ENCODE measurements around the gene ABI2. TPM values are rescaled to one million over a fixed set of nuclear protein-coding genes. Genes with fewer than 3 reads are reported as not detected.

ABI2 gene
- total and polyA plus RNA-seq, 2 of the 4 experiments (the other 2 are of a cell fraction) = 35.7 to 54.0 TPM

DNA sequence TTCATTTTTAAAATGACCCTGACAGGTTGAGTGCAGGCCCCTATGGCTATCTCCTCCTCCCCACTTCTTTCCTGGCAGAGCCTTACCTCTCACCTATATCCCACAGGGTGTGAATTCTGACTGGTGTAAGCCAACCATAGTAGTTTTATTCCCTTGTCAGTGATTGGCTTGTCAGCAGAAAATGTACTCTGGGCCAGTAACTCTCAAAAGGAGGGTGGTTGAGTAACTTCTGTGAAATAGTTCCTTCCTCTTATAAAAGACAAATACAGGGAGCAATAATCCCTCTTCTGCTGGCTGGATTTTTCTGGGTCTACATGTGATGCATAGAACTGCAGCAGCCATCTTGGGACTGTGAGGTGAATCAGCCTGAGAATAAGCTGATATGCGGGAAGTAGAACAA, 123.5 kb downstream of the ABI2 start:
- H3K27me3 ChIP-seq (ENCODE audit: control insufficient read depth, insufficient read depth, low read length) = no peaks in the 10 kb centered on the region
- peaks cover 19% of the 10 kb centered on the region for H3K36me3 ChIP-seq (ENCODE audit: control insufficient read depth, insufficient read depth, low read length)
- H3K4me2 ChIP-seq (ENCODE audit: low read depth, low read length) = no peak overlapping the region
- no peak overlapping the region for H2AK5ac ChIP-seq (ENCODE audit: low read depth, low read length)
- peak overlapping the region; percentile 50 for H2BK5ac ChIP-seq (ENCODE audit: low read depth, low read length, poor library complexity, severe bottlenecking)
- 0 out of 2 replicates have a peak overlapping the region, but pooled peaks have one; percentile 7 for H3K4ac ChIP-seq (ENCODE audit: low read depth, low read length)
- no peak overlapping the region for H3K23ac ChIP-seq (ENCODE audit: low read depth, low read length)
- no peak overlapping the region for H2AFZ ChIP-seq (replicated peaks; ENCODE audit: low read length, poor library complexity)
- no peak overlapping the region for H3K9ac ChIP-seq (ENCODE audit: low read depth, low read length)
- no peak overlapping the region for H3K27ac ChIP-seq (ENCODE audit: insufficient read depth, low read length)
- no peak overlapping the region for H3K56ac ChIP-seq (ENCODE audit: extremely low read depth, insufficient read depth, low read length)
- no peak overlapping the region for H4K5ac ChIP-seq (ENCODE audit: low read depth, low read length)
- no TSS peak for BruUV-seq (replicated peaks)
- no peak overlapping the region for H4K91ac ChIP-seq (ENCODE audit: insufficient read depth, low read depth, low read length)
- H2BK120ac ChIP-seq (ENCODE audit: low read depth, low read length) = no peak overlapping the region
- no peak overlapping the region for H3K18ac ChIP-seq (ENCODE audit: low read depth, low read length)
- H4K8ac ChIP-seq (ENCODE audit: low read depth in 2 of 2, low read length in 2 of 2) = 0 out of 4 replicates have a peak overlapping the region, but pooled peaks of 1 of the 2 experiments have one; percentile 19
- no peak overlapping the region for H2AK9ac ChIP-seq (replicated peaks; ENCODE audit: low read depth, low read length, poor library complexity)
- H2BK15ac ChIP-seq (ENCODE audit: low read depth, low read length) = no peak overlapping the region
- H3K9me1 ChIP-seq (ENCODE audit: insufficient read depth, low read length) = peaks cover 9% of the 10 kb centered on the region; the same call in 1 of the 2 replicates
- no peak overlapping the region for H3K14ac ChIP-seq (replicated peaks; ENCODE audit: low read depth, low read length)
- TF ChIP-seq RFX5 (IDR thresholded peaks at IDR 0.05; ENCODE audit: low read depth, low read length) (no peak), RAD21 (IDR thresholded peaks at IDR 0.05; ENCODE audit: low read length) (no peak), BHLHE40 (IDR thresholded peaks at IDR 0.05; ENCODE audit: low read depth, low read length) (no peak), RCOR1 (IDR thresholded peaks at IDR 0.05; ENCODE audit: insufficient replicate concordance, low read length) (no peak), SMC3 (IDR thresholded peaks at IDR 0.05; ENCODE audit: low read depth, low read length) (no peak), MXI1 (IDR thresholded peaks at IDR 0.05; ENCODE audit: borderline replicate concordance, low read depth, low read length) (no peak), CHD1 (IDR thresholded peaks at IDR 0.05; ENCODE audit: low read depth, low read length) (no peak), NFE2L2 (IDR thresholded peaks at IDR 0.05; ENCODE audit: low read depth, low read length) (no peak), CEBPB (IDR thresholded peaks at IDR 0.05; ENCODE audit: low read depth, low read length) (no peak), FOS (IDR thresholded peaks at IDR 0.05; ENCODE audit: low read depth, low read length) (no peak), MAZ (IDR thresholded peaks at IDR 0.05; ENCODE audit: borderline replicate concordance, low read depth, low read length) (no peak)
- TF ChIP-seq, protein P1, sequence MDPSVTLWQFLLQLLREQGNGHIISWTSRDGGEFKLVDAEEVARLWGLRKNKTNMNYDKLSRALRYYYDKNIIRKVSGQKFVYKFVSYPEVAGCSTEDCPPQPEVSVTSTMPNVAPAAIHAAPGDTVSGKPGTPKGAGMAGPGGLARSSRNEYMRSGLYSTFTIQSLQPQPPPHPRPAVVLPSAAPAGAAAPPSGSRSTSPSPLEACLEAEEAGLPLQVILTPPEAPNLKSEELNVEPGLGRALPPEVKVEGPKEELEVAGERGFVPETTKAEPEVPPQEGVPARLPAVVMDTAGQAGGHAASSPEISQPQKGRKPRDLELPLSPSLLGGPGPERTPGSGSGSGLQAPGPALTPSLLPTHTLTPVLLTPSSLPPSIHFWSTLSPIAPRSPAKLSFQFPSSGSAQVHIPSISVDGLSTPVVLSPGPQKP (IDR thresholded peaks at IDR 0.05; ENCODE audit: borderline replicate concordance, low read depth, low read length) = no peak
- TF ChIP-seq, protein P2, sequence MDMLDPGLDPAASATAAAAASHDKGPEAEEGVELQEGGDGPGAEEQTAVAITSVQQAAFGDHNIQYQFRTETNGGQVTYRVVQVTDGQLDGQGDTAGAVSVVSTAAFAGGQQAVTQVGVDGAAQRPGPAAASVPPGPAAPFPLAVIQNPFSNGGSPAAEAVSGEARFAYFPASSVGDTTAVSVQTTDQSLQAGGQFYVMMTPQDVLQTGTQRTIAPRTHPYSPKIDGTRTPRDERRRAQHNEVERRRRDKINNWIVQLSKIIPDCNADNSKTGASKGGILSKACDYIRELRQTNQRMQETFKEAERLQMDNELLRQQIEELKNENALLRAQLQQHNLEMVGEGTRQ (IDR thresholded peaks at IDR 0.05; ENCODE audit: low read depth, low read length) = no peak
- TF ChIP-seq, protein P3, sequence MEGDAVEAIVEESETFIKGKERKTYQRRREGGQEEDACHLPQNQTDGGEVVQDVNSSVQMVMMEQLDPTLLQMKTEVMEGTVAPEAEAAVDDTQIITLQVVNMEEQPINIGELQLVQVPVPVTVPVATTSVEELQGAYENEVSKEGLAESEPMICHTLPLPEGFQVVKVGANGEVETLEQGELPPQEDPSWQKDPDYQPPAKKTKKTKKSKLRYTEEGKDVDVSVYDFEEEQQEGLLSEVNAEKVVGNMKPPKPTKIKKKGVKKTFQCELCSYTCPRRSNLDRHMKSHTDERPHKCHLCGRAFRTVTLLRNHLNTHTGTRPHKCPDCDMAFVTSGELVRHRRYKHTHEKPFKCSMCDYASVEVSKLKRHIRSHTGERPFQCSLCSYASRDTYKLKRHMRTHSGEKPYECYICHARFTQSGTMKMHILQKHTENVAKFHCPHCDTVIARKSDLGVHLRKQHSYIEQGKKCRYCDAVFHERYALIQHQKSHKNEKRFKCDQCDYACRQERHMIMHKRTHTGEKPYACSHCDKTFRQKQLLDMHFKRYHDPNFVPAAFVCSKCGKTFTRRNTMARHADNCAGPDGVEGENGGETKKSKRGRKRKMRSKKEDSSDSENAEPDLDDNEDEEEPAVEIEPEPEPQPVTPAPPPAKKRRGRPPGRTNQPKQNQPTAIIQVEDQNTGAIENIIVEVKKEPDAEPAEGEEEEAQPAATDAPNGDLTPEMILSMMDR (conservative IDR thresholded peaks at IDR 0.05; ENCODE audit: low read depth, low read length) = no peak
- no peak overlapping the region for H2BK20ac ChIP-seq (ENCODE audit: low read depth, low read length)
- no peak overlapping the region for H3K4me3 ChIP-seq (ENCODE audit: insufficient read depth, low read depth, low read length)
- no peaks in the 10 kb centered on the region for H3K9me3 ChIP-seq (ENCODE audit: control insufficient read depth, insufficient read depth, low read length)
- in situ Hi-C loops (cut with MboI; ENCODE audit: low sequenced_read_pairs) = no loop called here
- intact Hi-C loops (cut with micrococcal nuclease) = loop anchor here (5.0 kb wide), 3 partner anchors 124 to 366 kb away; partner anchors contain the start of genes ABI2 and CYP20A1
- DNase-seq = peak; percentile 15
- H3K79me1 ChIP-seq (ENCODE audit: low read depth in 1 of 2, low read length in 2 of 2) = peaks cover 10 to 21% of the 10 kb centered on the region in 2 experiments; a peak in 3 of 4 replicates
- WGBS, 2 experiments (ENCODE audit: extremely low coverage in 2 of 2, insufficient read length in 1 of 2) = no CpG with 5 or more reads among the region's 1 CpG
- POLR2A ChIA-PET (ENCODE audit: unreplicated experiment) = no interaction called here
- CTCF ChIA-PET = no interaction called here
- peak; percentile 15; the same call in 1 of the 2 replicates for ATAC-seq (ENCODE audit: low read depth)
- peaks cover 11% of the 10 kb centered on the region for H3K4me1 ChIP-seq (ENCODE audit: control insufficient read depth, insufficient read depth, low read length)
- no peaks in the 10 kb centered on the region for H4K20me1 ChIP-seq (ENCODE audit: insufficient read depth, low read length)
- dilution Hi-C loops (cut with HindIII; ENCODE audit: low sequenced_read_pairs, unreplicated experiment) = no loop called here
